Measurements from ENCODE around the gene SHISA9.

Gene SHISA9

GRCh38 chr16:13244770-13245169, 343.4 kb downstream of the SHISA9 start:
- H3K79me2 ChIP-seq (ENCODE audit: control insufficient read depth, insufficient read depth, low read length, unreplicated experiment), result no peaks in the 10 kb centered on the region
- H3K27ac ChIP-seq (ENCODE audit: low read depth, low read length), result no peak overlapping the region
- no peaks in the 10 kb centered on the region for H3K4me1 ChIP-seq (ENCODE audit: control insufficient read depth, insufficient read depth, low read length, unreplicated experiment)
- H3K27me3 ChIP-seq (ENCODE audit: insufficient read depth, low read length), result no peaks in the 10 kb centered on the region
- no peak overlapping the region for H3K4me3 ChIP-seq (ENCODE audit: low read depth, low read length)
- no peak overlapping the region for H2AFZ ChIP-seq (ENCODE audit: low read length, unreplicated experiment)
- no peaks in the 10 kb centered on the region for H3K36me3 ChIP-seq (ENCODE audit: insufficient read depth, low read length)

GRCh38 chr16:13245713-13246377, 344.4 kb downstream of the SHISA9 start:
- H3K27ac ChIP-seq (ENCODE audit: low read depth, low read length), result no peak overlapping the region
- H3K27me3 ChIP-seq (ENCODE audit: insufficient read depth, low read length), result no peaks in the 10 kb centered on the region
- H3K4me1 ChIP-seq (ENCODE audit: control insufficient read depth, insufficient read depth, low read length, unreplicated experiment), result no peaks in the 10 kb centered on the region
- no peak overlapping the region for H3K4me3 ChIP-seq (ENCODE audit: low read depth, low read length)
- no peaks in the 10 kb centered on the region for H3K36me3 ChIP-seq (ENCODE audit: insufficient read depth, low read length)
- H2AFZ ChIP-seq (ENCODE audit: low read length, unreplicated experiment), result no peak overlapping the region
- no peaks in the 10 kb centered on the region for H3K79me2 ChIP-seq (ENCODE audit: control insufficient read depth, insufficient read depth, low read length, unreplicated experiment)

GRCh38 chr16:13254998-13255614, 353.7 kb downstream of the SHISA9 start:
- Histone ChIP-seq H3K4me3 (ENCODE audit: low read depth, low read length) (no peak overlapping the region), H3K27ac (ENCODE audit: low read depth, low read length) (no peak overlapping the region), H2AFZ (ENCODE audit: low read length, unreplicated experiment) (no peak overlapping the region)

GRCh38 chr16:13262270-13263090, 361.1 kb downstream of the SHISA9 start:
- Histone ChIP-seq H3K36me3 (ENCODE audit: insufficient read depth, low read length) (no peaks in the 10 kb centered on the region), H3K27me3 (ENCODE audit: insufficient read depth, low read length) (no peaks in the 10 kb centered on the region), H2AFZ (ENCODE audit: low read length, unreplicated experiment) (no peak overlapping the region), H3K4me3 (ENCODE audit: low read depth, low read length) (no peak overlapping the region), H3K27ac (ENCODE audit: low read depth, low read length) (no peak overlapping the region), H3K79me2 (ENCODE audit: control insufficient read depth, insufficient read depth, low read length, unreplicated experiment) (no peaks in the 10 kb centered on the region), H3K4me1 (ENCODE audit: control insufficient read depth, insufficient read depth, low read length, unreplicated experiment) (no peaks in the 10 kb centered on the region)

More at GRCh38 chr16:13254998-13255614, 353.7 kb downstream of the SHISA9 start:
- Histone ChIP-seq H3K4me1 (ENCODE audit: control insufficient read depth, insufficient read depth, low read length, unreplicated experiment) (no peaks in the 10 kb centered on the region), H3K79me2 (ENCODE audit: control insufficient read depth, insufficient read depth, low read length, unreplicated experiment) (no peaks in the 10 kb centered on the region), H3K27me3 (ENCODE audit: insufficient read depth, low read length) (no peaks in the 10 kb centered on the region), H3K36me3 (ENCODE audit: insufficient read depth, low read length) (no peaks in the 10 kb centered on the region)

- H3K4me1 ChIP-seq (ENCODE audit: control insufficient read depth, insufficient read depth, low read length, unreplicated experiment), result no peaks in the 10 kb centered on the region
- no peak overlapping the region for H3K27ac ChIP-seq (ENCODE audit: low read depth, low read length)
- H3K79me2 ChIP-seq (ENCODE audit: control insufficient read depth, insufficient read depth, low read length, unreplicated experiment), result no peaks in the 10 kb centered on the region
- no peaks in the 10 kb centered on the region for H3K27me3 ChIP-seq (ENCODE audit: insufficient read depth, low read length)
- no peaks in the 10 kb centered on the region for H3K36me3 ChIP-seq (ENCODE audit: insufficient read depth, low read length)
- H3K4me3 ChIP-seq (ENCODE audit: low read depth, low read length), result no peak overlapping the region
- no peak overlapping the region for H2AFZ ChIP-seq (ENCODE audit: low read length, unreplicated experiment)
These were observed 363.6 kb downstream of the SHISA9 start for GRCh38 chr16:13264749-13265552.

GRCh38 chr16:13269359-13269758, 368.0 kb downstream of the SHISA9 start:
- Histone ChIP-seq H3K27me3 (ENCODE audit: insufficient read depth, low read length) (no peaks in the 10 kb centered on the region), H3K36me3 (ENCODE audit: insufficient read depth, low read length) (no peaks in the 10 kb centered on the region), H3K27ac (ENCODE audit: low read depth, low read length) (no peak overlapping the region), H3K79me2 (ENCODE audit: control insufficient read depth, insufficient read depth, low read length, unreplicated experiment) (no peaks in the 10 kb centered on the region), H2AFZ (ENCODE audit: low read length, unreplicated experiment) (no peak overlapping the region), H3K4me3 (ENCODE audit: low read depth, low read length) (no peak overlapping the region), H3K4me1 (ENCODE audit: control insufficient read depth, insufficient read depth, low read length, unreplicated experiment) (no peaks in the 10 kb centered on the region)

GRCh38 chr16:13269905-13270528, 368.6 kb downstream of the SHISA9 start:
- Histone ChIP-seq H3K27ac (ENCODE audit: low read depth, low read length) (no peak overlapping the region), H3K4me3 (ENCODE audit: low read depth, low read length) (no peak overlapping the region), H3K4me1 (ENCODE audit: control insufficient read depth, insufficient read depth, low read length, unreplicated experiment) (no peaks in the 10 kb centered on the region), H3K36me3 (ENCODE audit: insufficient read depth, low read length) (no peaks in the 10 kb centered on the region), H3K27me3 (ENCODE audit: insufficient read depth, low read length) (no peaks in the 10 kb centered on the region), H3K79me2 (ENCODE audit: control insufficient read depth, insufficient read depth, low read length, unreplicated experiment) (no peaks in the 10 kb centered on the region), H2AFZ (ENCODE audit: low read length, unreplicated experiment) (no peak overlapping the region)

- H3K36me3 ChIP-seq (ENCODE audit: insufficient read depth, low read length), result no peaks in the 10 kb centered on the region
- H3K4me3 ChIP-seq (ENCODE audit: low read depth, low read length), result no peak overlapping the region
- H3K4me1 ChIP-seq (ENCODE audit: control insufficient read depth, insufficient read depth, low read length, unreplicated experiment), result no peaks in the 10 kb centered on the region
- H3K27me3 ChIP-seq (ENCODE audit: insufficient read depth, low read length), result no peaks in the 10 kb centered on the region
- H2AFZ ChIP-seq (ENCODE audit: low read length, unreplicated experiment), result no peak overlapping the region
- H3K27ac ChIP-seq (ENCODE audit: low read depth, low read length), result no peak overlapping the region
- no peaks in the 10 kb centered on the region for H3K79me2 ChIP-seq (ENCODE audit: control insufficient read depth, insufficient read depth, low read length, unreplicated experiment)
These were observed 369.2 kb downstream of the SHISA9 start for GRCh38 chr16:13270602-13271001.

GRCh38 chr16:13289515-13289914, 388.1 kb downstream of the SHISA9 start:
- H3K27me3 ChIP-seq (ENCODE audit: insufficient read depth, low read length), result no peaks in the 10 kb centered on the region
- no peak overlapping the region for H3K27ac ChIP-seq (ENCODE audit: low read depth, low read length)
- no peaks in the 10 kb centered on the region for H3K4me1 ChIP-seq (ENCODE audit: control insufficient read depth, insufficient read depth, low read length, unreplicated experiment)
- no peak overlapping the region for H3K4me3 ChIP-seq (ENCODE audit: low read depth, low read length)
- H2AFZ ChIP-seq (ENCODE audit: low read length, unreplicated experiment), result no peak overlapping the region
- H3K79me2 ChIP-seq (ENCODE audit: control insufficient read depth, insufficient read depth, low read length, unreplicated experiment), result no peaks in the 10 kb centered on the region
- H3K36me3 ChIP-seq (ENCODE audit: insufficient read depth, low read length), result no peaks in the 10 kb centered on the region

All from ACC112 (cell line).